ENCODE data around the gene HRH3. TPM values are rescaled to one million over a fixed set of nuclear protein-coding genes. Genes with fewer than 3 reads are reported as not detected.

The HRH3 gene
- total RNA-seq, 2 donors from 2014 or later, result not detected

DNA sequence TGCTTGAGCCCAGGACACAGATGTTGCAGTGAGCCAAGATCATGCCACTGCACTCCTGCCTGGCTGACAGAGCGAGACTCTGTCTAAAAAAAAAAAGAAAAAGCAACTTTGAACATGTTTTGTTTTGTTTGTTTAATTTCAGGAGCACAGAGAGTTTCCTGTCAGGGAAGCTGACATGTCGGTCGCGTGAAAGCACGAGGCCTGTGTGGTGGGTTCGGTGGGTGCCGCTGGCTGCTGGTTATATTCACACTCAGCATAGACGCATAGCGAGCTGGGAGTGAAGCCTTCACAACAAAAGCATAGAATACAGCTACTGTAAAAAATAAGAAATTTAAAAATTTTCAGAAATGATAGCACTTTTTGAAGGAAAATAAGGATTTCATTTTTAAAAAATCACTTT, 22.8 kb downstream of the HRH3 start:
- no peak overlapping the region for H3K4me3 ChIP-seq
- H3K27me3 ChIP-seq (replicated peaks; ENCODE audit: insufficient read depth), result no peaks in the 10 kb centered on the region
- TF ChIP-seq CTCF (IDR thresholded peaks at IDR 0.05), result no peak
- DNase-seq (ENCODE audit: low spot score) (no peak), ATAC-seq (ENCODE audit: insufficient number of reproducible peaks, low FRiP score, low read depth) (no peak)
- H3K9me3 ChIP-seq, result no peaks in the 10 kb centered on the region
- no peaks in the 10 kb centered on the region for H3K4me1 ChIP-seq (ENCODE audit: control insufficient read depth in 1 of 2, low read depth in 2 of 2)
- peaks cover 43% of the 10 kb centered on the region for H3K36me3 ChIP-seq
- no peak overlapping the region for H3K27ac ChIP-seq

DNA sequence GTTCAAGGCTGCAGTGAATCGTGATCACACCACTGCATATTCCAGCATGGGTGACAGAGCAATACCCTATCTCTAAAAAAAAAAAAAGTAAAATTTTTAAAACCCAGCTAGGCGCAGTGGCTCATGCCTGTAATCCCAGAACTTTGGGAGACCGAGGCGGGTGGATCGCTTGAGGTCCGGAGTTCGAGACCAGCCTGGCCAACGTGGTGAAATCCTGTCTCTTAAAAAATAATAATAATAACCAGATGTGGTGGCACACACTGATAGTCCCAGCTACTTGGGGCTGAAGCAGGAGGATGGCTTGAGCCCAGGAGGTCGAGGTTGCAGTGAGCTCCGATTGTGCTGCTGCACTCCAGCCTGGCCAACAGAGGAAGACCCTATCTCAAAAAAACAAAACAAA, 23.8 kb downstream of the HRH3 start:
- Histone ChIP-seq H3K9me3 (no peaks in the 10 kb centered on the region), H3K4me1 (ENCODE audit: control insufficient read depth in 1 of 2, low read depth in 2 of 2) (no peaks in the 10 kb centered on the region), H3K36me3 (peaks cover 36% of the 10 kb centered on the region), H3K27ac (no peak overlapping the region), H3K4me3 (no peak overlapping the region), H3K27me3 (replicated peaks; ENCODE audit: insufficient read depth) (no peaks in the 10 kb centered on the region)
- ATAC-seq (ENCODE audit: insufficient number of reproducible peaks, low FRiP score, low read depth) (no peak), DNase-seq (ENCODE audit: low spot score) (no peak)
- no peak for TF ChIP-seq CTCF (IDR thresholded peaks at IDR 0.05)

- H3K27ac ChIP-seq, result no peak overlapping the region
- ATAC-seq (ENCODE audit: insufficient number of reproducible peaks, low FRiP score, low read depth) (no peak), DNase-seq (ENCODE audit: low spot score) (no peak)
- no peaks in the 10 kb centered on the region for H3K9me3 ChIP-seq
- H3K36me3 ChIP-seq, result peaks cover 30% of the 10 kb centered on the region
- no peaks in the 10 kb centered on the region for H3K4me1 ChIP-seq (ENCODE audit: control insufficient read depth in 1 of 2, low read depth in 2 of 2)
- H3K27me3 ChIP-seq (replicated peaks; ENCODE audit: insufficient read depth), result no peaks in the 10 kb centered on the region
- no peak overlapping the region for H3K4me3 ChIP-seq
- no peak for TF ChIP-seq CTCF (IDR thresholded peaks at IDR 0.05)
Observed at GRCh38 chr20:62195736-62196135, 24.3 kb downstream of the HRH3 start.

- Histone ChIP-seq H3K36me3 (peaks cover 26% of the 10 kb centered on the region), H3K27me3 (replicated peaks; ENCODE audit: insufficient read depth) (no peaks in the 10 kb centered on the region), H3K9me3 (no peaks in the 10 kb centered on the region), H3K27ac (no peak overlapping the region), H3K4me1 (ENCODE audit: control insufficient read depth in 1 of 2, low read depth in 2 of 2) (no peaks in the 10 kb centered on the region), H3K4me3 (no peak overlapping the region)
- ATAC-seq (ENCODE audit: insufficient number of reproducible peaks, low FRiP score, low read depth) (no peak), DNase-seq (ENCODE audit: low spot score) (no peak)
- no peak for TF ChIP-seq CTCF (IDR thresholded peaks at IDR 0.05)
Observed at GRCh38 chr20:62195075-62195405, 25.0 kb downstream of the HRH3 start.

GRCh38 chr20:62193079-62194025, 26.7 kb downstream of the HRH3 start:
- no peak for TF ChIP-seq CTCF (IDR thresholded peaks at IDR 0.05)
- Histone ChIP-seq H3K9me3 (no peaks in the 10 kb centered on the region), H3K4me3 (no peak overlapping the region), H3K4me1 (ENCODE audit: control insufficient read depth in 1 of 2, low read depth in 2 of 2) (no peaks in the 10 kb centered on the region), H3K27ac (no peak overlapping the region), H3K36me3 (peaks cover 17% of the 10 kb centered on the region), H3K27me3 (replicated peaks; ENCODE audit: insufficient read depth) (no peaks in the 10 kb centered on the region)
- ATAC-seq (ENCODE audit: insufficient number of reproducible peaks, low FRiP score, low read depth), result no peak
- no peak for DNase-seq (ENCODE audit: low spot score)

Measured in thoracic aorta (tissue), 2 donors.